GM18526 (cell line): ENCODE measurements around the gene RELN.

ENCODE experiments used
- POLR2A ChIP-seq: IDR thresholded peaks from 3 replicates; pipeline ENCODE4 v1.6.1; 2011; ENCODE audit not compliant: insufficient read length; ENCODE audit errors: extremely low read depth

Gene RELN

GRCh38 chr7:103989200-103989784, at the start of gene RELN:
Gene RELN, minus strand, starts transcription at chr7:103989658. Its CDS starts 302 bp downstream, at chr7:103989356.
- TF ChIP-seq POLR2A = no peak

GRCh38 chr7:104038136-104038535, 48.7 kb upstream of the RELN start:
- no peak for TF ChIP-seq POLR2A

DNA sequence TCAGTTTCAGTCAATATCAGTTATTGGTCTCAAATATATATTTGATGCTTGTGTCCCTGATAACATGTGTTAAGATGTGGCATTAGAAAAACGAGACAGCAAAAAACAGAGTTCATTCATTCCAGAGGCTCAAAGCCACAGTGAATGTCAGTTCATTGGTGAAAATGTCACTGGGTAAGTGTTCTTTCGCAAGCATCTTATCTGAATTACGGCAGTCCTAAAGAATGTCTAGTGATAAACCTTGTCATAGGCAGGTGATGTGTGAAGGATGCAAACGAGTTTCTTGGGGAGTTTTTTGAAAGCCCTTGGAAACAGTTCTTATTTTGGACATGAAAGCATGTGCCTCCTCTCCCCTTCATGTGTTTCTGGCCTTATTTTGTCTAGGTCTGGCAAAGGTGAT, 45.9 kb upstream of the RELN start:
- no peak for TF ChIP-seq POLR2A

DNA sequence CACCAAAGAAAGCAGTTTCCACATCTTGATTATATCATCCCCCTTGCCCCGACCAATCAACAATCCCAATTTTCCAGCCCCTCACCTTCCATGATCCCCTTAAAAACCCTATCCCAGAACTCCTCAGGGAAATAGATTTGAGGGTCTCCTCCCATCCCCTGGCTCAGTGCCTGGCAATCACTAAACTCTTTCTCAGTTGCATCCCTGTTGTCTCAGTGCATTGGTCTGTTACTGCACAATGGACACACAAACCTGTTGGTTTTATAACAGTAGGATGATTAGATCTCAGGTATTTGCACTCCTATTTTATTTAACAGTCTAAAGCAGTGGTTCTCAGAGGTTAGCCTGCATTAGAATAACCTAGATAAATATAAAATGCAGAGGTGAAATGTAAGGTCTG, 45.2 kb upstream of the RELN start:
- TF ChIP-seq POLR2A = no peak

DNA sequence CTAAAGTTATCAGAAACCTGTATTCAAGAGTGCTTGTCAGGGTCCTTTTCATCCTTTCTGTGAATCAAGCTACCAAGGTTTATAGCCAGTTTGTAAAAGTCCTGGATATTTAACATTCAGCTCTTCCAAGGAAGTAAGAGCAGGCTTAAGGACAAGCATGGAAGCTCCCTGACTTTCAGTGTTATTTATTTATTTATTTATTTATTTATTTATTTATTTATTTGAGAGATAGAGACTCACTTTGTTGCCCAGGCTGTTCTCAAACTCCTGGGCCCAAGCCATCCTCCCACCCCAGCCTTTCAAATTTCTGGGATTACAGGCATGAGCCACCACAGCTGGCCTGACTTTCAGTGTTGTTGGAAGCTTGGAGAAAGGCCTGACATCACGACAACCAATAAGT, 44.4 kb upstream of the RELN start:
- no peak for TF ChIP-seq POLR2A

- TF ChIP-seq POLR2A = no peak
Measured at GRCh38 chr7:104032486-104032885, 43.0 kb upstream of the RELN start.

DNA sequence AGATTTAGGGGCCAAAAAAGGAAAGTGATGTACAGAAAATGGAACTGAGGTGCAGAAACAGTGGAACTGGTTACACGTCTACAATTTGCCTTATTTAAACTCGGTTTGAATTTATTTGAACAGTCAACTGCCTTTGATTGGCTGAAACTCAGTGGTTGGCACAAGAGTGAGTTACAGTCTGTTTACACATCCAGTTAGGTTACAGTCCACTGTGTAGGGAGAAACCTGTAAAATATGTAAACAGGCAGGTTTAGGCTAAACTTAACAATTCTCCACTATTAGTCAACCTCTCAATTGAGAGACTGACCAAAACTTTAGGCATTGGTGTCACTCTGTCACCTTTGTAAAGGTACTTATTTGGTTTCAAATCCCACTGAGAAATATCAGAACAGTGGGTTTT, 40.3 kb upstream of the RELN start:
- no peak for TF ChIP-seq POLR2A

DNA sequence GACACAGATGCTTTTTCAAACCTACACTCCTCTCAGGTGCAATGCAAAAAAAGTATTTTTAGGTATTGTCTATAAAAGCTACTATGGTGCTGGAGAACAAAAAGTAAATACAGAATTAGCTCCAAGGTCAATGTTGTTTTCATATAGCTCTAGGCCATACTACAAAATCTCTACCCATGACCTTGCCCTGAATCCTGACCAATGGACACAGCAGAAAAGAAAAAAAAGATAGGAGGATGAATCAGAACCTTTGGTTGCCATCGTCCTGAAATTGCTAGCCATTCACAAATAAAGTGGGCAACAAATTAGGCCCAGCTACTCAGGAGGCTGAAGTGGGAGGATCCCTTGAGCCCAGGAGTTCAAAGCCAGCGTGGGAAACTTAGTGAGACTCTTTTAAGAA, 35.2 kb upstream of the RELN start:
- no peak for TF ChIP-seq POLR2A

DNA sequence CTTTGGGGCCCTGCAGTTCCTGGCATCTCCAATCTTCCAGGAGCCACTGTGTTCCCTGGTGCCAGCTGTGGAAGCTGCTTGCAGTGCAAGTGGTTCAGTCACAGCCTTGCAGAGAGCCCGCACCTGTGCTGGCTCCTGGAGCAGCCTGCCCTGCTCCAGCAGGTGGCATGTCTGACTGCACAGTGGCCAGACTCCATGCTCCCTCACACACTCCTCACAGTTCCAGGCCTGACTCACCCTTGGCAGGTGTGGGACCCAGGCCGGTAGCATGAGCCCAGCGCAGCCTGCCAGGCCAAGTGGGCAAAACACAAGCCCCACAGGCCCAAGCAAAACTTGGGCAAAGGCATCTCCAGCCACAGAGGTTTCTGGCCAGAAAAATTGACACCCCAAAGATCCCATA, 33.6 kb upstream of the RELN start:
- TF ChIP-seq POLR2A = no peak

- no peak for TF ChIP-seq POLR2A
Measured at GRCh38 chr7:104018425-104018824, 29.0 kb upstream of the RELN start.

DNA sequence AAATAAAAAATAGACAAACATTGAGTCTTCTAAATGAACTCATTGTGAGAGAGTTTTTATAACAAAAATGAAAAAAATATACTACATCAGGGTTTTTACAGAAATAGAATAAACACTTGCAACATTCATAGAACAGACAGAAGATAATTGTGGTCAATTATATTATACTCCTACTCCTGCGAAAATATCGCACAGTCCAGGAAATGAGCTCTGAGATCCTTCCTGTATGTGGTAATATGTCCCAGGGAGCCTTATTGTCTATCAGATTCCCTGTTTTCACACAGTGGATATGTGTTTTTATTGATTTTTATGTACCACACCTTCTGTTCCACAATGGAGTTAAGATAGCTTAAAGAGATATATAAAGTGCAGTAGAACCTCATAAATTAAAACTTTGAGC, 27.5 kb upstream of the RELN start:
- TF ChIP-seq POLR2A = no peak

DNA sequence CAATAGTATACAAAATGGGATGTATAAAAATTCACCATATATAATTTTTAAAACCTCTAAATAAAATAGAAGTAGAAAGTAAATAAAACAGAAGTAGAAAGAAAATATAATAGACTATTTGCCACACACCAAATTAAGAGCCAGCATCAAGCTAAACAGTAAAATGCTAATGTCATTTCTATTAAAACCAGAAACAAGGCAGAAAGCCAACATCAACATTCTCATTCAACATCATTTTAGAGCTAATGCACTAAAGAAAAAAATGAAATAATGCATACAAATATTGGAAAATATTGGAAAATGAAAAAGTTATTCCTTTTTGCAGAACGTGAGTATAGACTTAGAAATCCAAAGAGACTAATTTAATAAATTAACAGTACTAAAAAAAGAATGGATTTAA, 23.4 kb upstream of the RELN start:
- no peak for TF ChIP-seq POLR2A

- TF ChIP-seq POLR2A = no peak
Measured at GRCh38 chr7:104011829-104012228, 22.4 kb upstream of the RELN start.

DNA sequence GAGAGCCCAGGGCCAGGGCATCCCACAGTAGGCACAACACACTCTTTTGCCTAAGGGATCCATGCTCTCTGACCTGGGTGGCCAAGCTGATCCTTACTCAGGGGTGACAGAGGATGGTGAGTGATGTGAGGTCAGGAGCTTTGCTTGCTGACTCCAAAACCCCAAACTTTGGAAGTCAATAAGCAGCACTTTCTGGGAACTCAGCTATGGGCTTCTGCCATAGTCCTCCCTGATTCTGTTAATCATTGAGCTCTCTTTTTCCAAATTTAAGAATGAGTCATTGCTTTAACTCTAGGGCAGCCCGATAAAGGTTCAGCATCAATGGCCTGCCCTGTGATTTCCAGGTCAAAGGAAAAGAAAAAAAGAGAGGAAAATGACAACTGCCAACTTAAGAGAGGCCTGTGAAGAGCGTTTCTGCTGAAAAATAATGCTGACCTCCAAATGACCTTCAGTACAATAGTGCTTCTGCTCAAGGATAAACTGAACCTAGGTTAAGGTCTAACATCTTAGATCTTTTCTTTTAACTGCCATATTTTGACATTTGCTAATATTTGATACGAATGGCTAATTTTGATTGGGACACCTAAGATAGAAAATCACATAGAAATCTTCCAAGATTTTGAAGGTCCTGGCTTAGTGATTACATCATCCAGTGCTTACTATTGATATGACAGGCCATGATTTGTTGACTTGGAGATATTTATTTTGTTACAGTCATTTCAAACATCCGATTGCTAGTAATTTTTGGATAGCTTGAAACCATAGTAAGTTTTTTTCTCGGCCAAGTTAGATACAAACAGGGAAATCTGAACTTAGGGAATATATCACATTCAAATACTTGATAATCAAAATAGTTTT, 20.8 kb upstream of the RELN start:
- TF ChIP-seq POLR2A = no peak

GRCh38 chr7:104008107-104008506, 18.6 kb upstream of the RELN start:
- TF ChIP-seq POLR2A = no peak

DNA sequence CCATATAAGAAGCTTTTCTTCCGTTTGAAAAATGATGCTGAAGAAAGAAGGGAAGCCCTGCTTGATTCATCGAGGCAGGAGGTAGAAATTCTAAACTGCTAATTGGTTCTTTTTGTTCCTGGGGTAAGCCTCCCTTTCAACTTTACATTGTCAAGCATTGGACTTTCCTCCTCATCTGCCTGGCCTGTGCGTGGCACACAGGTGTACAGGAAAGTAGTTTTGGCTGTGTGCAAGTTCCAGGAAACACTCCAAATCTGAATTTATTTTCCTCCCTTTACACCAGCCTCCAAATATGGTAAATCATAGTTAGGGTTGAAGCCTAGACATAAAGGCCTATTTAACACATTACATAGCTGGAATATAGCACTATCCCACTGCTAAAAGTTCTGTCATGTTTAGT, 18.2 kb upstream of the RELN start:
- no peak for TF ChIP-seq POLR2A

DNA sequence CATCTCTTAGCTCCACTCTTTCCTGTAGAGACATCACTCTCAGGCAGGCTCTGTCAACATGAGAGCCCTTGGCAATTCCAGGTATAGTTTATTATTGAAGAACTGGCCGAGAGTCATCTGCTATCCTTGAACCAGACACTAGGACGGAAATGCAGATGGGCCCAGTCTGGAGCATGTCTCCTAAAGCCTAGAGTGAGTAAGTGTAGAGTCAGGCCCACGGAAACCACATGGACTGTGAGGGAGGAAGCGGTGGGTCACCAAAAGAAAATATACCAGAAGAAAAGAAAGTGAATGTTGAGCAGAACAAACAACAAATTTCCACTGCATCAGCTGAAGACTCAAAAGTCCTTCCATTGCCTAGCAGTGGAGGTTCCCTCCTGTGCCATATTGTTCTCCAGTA, 15.7 kb upstream of the RELN start:
- TF ChIP-seq POLR2A = no peak
